A673 (cell line): ENCODE data around the gene IRX3. TPM values are rescaled to one million over a fixed set of nuclear protein-coding genes. Genes with fewer than 3 reads are reported as not detected.

ENCODE experiments used
- BruUV-seq: library from RNA; stranded (reverse); fragments of 400-500 nt; replicated peaks from 2 replicates; lab custom pipeline; 2021; lab: Mats Ljungman, UMichigan
- CTCF ChIA-PET: fragments of 300-600 bp; sonication (Branson Sonifier 250); formaldehyde crosslinking; loops from one replicate; lab custom pipeline; 2022; ENCODE audit warnings: antibody characterized with exemption; lab: Charles Lee
- POLR2A ChIA-PET: fragments of 300-600 bp; sonication (Branson Sonifier 250); formaldehyde crosslinking; loops from one replicate; lab custom pipeline; 2022; ENCODE audit warnings: antibody characterized with exemption; ENCODE audit not compliant: low non-redundant PET; lab: Charles Lee
- DNase-seq: peaks from one replicate; pipeline ENCODE4 v3.0.0-alpha.2; 2015; ENCODE audit warnings: low spot score
- H3K27ac ChIP-seq: fragments of 200-600 bp; sonication (generic); 2 replicates; pipeline ENCODE4 v1.5.1; 2016; ENCODE audit warnings: mixed run types, low read depth, mild to moderate bottlenecking, mixed read lengths, antibody characterized with exemption, low read length; ENCODE audit not compliant: poor library complexity, severe bottlenecking
- H3K27me3 ChIP-seq: fragments of 200-600 bp; sonication (generic); replicated peaks from 2 replicates; pipeline ENCODE4 v1.6.1; 2017; ENCODE audit warnings: mixed run types, low read depth, mild to moderate bottlenecking, mixed read lengths, antibody characterized with exemption, low read length; ENCODE audit not compliant: insufficient read depth, poor library complexity
- H3K36me3 ChIP-seq: fragments of 200-600 bp; sonication (generic); 2 replicates; pipeline ENCODE4 v1.6.1; 2016; ENCODE audit warnings: mixed run types, mild to moderate bottlenecking, mixed read lengths, antibody characterized with exemption, low read length; ENCODE audit not compliant: insufficient read depth, poor library complexity, severe bottlenecking
- H3K4me1 ChIP-seq: fragments of 200-600 bp; sonication (generic); 2 replicates; pipeline ENCODE4 v1.6.1; 2017; ENCODE audit warnings: mixed run types, mild to moderate bottlenecking, mixed read lengths, antibody characterized with exemption, low read length; ENCODE audit not compliant: insufficient read depth, poor library complexity, severe bottlenecking
- H3K4me3 ChIP-seq: fragments of 200-600 bp; sonication (generic); 2 replicates; pipeline ENCODE4 v1.5.1; 2016; ENCODE audit warnings: low read depth, mixed run types, mild to moderate bottlenecking, mixed read lengths, low read length; ENCODE audit not compliant: poor library complexity, severe bottlenecking
- H3K9me3 ChIP-seq: fragments of 200-600 bp; sonication (generic); 2 replicates; pipeline ENCODE4 v1.6.1; 2016; ENCODE audit warnings: mixed run types, low read depth, mild to moderate bottlenecking, mixed read lengths, antibody characterized with exemption, low read length; ENCODE audit not compliant: poor library complexity, severe bottlenecking
- EZH2 ChIP-seq: fragments of 200-600 bp; sonication (generic); IDR thresholded peaks from 2 replicates; pipeline ENCODE4 v1.6.1; 2017; ENCODE audit warnings: borderline replicate concordance, low read depth, mild to moderate bottlenecking, mixed read lengths, antibody characterized with exemption, low read length; ENCODE audit not compliant: poor library complexity, severe bottlenecking
- intact Hi-C: fragments of 100-400 bp; cut with micrococcal nuclease; formaldehyde crosslinking; loops from one replicate; pipeline ENCODE4 v1.10.0; 2022; ENCODE audit not compliant: unreplicated experiment
- total RNA-seq: library from RNA; stranded (reverse); gene quantifications from 2 replicates; pipeline ENCODE4 v1.2.3, GENCODE V29; 2021
- TF ChIP-seq, protein P1 (sequence below): fragments of 300-800, 200-600 bp; sonication (generic); conservative IDR thresholded peaks from 2 replicates; pipeline ENCODE4 v1.5.1; 2017; ENCODE audit warnings: low read depth, mild to moderate bottlenecking, antibody characterized with exemption, low read length, moderate library complexity, mixed read lengths

The IRX3 gene
- total RNA-seq, 1 experiment from 2014 or later: 22.9 TPM

DNA sequence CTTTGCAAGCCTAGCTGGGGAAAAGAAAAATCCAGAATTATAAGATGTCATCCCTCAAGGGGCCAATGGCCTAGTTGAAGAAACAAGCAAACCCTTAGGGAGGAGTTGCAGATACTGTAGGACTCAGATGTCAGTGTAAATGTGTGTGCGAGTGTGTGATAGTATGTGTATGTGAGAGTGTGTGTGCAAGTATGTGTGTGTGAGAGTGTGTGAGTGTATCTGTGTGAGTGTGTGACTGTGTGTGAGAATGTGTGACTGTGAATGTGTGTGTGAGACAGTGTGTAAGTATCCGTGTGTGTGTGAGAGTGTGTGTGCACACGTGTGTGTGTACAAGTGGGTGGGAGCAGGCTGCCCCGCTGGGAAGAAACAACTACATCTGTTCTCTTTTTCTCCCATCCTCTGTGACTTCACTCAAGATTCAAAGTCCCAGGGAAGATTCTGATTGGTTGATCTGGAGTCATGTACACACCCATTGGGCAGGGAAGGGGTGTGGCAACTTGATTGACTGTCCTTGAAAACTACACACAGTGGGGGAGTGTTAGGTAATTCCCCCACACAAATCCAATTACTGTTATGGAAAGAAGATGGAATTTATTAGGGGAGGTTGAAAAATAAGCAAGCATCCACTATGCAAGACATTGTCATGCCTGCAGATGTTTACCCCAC, 40.7 kb downstream of the IRX3 start:
- CTCF ChIA-PET: no interaction called here
- no peaks in the 10 kb centered on the region for H3K36me3 ChIP-seq
- H3K4me3 ChIP-seq: no peak overlapping the region
- intact Hi-C loops: no loop called here
- DNase-seq: peak; percentile 55
- H3K27ac ChIP-seq: no peak overlapping the region
- no peaks in the 10 kb centered on the region for H3K9me3 ChIP-seq
- H3K27me3 ChIP-seq: no peaks in the 10 kb centered on the region
- BruUV-seq: no TSS peak
- POLR2A ChIA-PET: no interaction called here
- TF ChIP-seq, protein P1, sequence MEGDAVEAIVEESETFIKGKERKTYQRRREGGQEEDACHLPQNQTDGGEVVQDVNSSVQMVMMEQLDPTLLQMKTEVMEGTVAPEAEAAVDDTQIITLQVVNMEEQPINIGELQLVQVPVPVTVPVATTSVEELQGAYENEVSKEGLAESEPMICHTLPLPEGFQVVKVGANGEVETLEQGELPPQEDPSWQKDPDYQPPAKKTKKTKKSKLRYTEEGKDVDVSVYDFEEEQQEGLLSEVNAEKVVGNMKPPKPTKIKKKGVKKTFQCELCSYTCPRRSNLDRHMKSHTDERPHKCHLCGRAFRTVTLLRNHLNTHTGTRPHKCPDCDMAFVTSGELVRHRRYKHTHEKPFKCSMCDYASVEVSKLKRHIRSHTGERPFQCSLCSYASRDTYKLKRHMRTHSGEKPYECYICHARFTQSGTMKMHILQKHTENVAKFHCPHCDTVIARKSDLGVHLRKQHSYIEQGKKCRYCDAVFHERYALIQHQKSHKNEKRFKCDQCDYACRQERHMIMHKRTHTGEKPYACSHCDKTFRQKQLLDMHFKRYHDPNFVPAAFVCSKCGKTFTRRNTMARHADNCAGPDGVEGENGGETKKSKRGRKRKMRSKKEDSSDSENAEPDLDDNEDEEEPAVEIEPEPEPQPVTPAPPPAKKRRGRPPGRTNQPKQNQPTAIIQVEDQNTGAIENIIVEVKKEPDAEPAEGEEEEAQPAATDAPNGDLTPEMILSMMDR: no peak
- TF ChIP-seq EZH2: no peak
- no peaks in the 10 kb centered on the region for H3K4me1 ChIP-seq

DNA sequence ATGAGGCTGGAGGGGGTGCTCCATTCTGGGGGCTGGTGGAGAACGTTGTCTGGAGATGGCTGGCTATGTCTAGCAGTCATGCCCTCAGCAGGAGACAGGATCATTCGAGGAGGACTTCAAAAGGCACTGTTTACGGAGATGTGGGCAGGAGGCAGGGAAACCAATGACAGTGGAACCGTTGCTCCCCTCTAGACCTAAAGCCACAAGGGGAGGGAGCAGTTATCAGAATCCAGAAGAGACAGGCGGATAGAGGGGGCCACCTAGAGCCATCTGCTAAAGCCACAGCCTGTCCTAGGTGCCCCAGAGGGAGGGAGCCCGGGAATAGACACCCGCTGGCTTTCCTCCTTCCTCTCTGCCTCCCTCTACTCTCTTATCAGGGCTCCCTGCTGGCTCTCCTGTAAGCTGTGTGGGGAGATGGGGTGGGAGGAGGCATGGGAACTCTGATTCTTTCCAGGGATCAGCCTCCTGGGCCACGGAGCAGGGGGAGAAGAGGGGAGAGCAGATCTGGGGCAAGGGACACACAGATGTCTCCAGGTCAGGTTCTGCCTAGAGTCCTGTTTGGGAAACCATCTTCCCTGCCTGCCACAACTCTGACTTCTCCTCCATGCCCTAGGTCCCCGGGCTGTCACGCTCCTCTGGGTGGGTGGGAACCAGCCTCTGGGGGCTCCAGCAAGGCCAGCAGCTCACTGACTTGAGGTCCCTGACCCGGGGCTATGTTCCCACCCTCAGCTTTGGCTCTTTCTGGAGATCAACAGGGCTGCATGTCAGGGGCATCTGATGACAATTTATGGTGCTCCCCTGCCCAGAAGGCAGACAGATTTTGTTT, 42.3 kb downstream of the IRX3 start:
- intact Hi-C loops: no loop called here
- CTCF ChIA-PET: no interaction called here
- H3K36me3 ChIP-seq: no peaks in the 10 kb centered on the region
- H3K4me1 ChIP-seq: no peaks in the 10 kb centered on the region
- POLR2A ChIA-PET: no interaction called here
- no peak overlapping the region for H3K4me3 ChIP-seq
- H3K9me3 ChIP-seq: no peaks in the 10 kb centered on the region
- no peak overlapping the region for H3K27ac ChIP-seq
- DNase-seq: no peak
- BruUV-seq: no TSS peak
- TF ChIP-seq, protein P1: no peak
- TF ChIP-seq EZH2: no peak
- no peaks in the 10 kb centered on the region for H3K27me3 ChIP-seq

DNA sequence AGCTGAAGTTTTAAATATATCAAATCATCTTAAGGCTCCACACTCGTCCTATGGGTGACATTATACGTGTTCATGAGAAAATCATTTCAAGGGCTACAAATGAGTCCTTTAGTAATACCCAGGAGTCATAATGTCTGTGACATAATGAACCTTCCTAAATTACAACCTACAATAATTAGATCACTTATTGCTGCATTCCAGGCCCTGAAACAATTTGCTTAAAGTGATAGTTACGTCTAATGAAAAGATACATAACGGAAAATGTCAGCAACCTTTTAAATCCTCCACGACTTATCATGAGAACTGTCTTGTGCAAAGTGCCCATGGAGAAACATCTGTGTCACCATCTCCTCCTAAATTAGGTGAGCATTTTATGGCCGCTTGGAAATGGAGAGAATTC, 43.4 kb downstream of the IRX3 start:
- Histone ChIP-seq H3K4me1 (no peaks in the 10 kb centered on the region), H3K27me3 (no peaks in the 10 kb centered on the region), H3K36me3 (no peaks in the 10 kb centered on the region), H3K27ac (no peak overlapping the region), H3K9me3 (no peaks in the 10 kb centered on the region), H3K4me3 (no peak overlapping the region)
- intact Hi-C loops: no loop called here
- no peak for DNase-seq
- TF ChIP-seq EZH2: no peak
- TF ChIP-seq, protein P1: no peak
- CTCF ChIA-PET: no interaction called here
- BruUV-seq: no TSS peak
- POLR2A ChIA-PET: no interaction called here
